Measurements from ENCODE around the gene USF3. TPM values are rescaled to one million over a fixed set of nuclear protein-coding genes. Genes with fewer than 3 reads are reported as not detected.

Gene USF3
- total and polyA plus RNA-seq, 2 of the 13 experiments (the other 11 are each of a cell fraction or from before 2014, with no cell fraction given), result 6.3 to 15.2 TPM

DNA sequence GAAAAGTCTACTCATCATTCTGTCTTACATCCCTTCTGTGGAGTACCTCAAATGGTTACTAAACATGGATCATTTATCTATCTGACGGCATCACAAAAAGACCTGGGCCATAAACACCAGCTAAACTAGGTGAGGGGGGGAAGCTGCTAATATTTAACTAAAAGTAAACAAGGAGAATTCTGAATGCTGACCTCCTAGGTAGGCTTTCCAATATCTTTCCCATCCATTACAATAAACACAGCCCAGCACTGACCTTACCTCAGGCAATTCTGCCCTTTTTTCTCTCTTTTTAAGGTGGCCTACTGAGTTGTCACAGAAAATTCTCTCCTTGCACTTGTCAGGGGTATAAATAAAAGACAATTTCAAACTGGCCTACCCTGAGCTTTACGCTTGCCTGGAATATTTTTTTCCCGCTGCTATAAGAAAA, 33.1 kb downstream of the USF3 start (continued):
- TF ChIP-seq, protein P1, sequence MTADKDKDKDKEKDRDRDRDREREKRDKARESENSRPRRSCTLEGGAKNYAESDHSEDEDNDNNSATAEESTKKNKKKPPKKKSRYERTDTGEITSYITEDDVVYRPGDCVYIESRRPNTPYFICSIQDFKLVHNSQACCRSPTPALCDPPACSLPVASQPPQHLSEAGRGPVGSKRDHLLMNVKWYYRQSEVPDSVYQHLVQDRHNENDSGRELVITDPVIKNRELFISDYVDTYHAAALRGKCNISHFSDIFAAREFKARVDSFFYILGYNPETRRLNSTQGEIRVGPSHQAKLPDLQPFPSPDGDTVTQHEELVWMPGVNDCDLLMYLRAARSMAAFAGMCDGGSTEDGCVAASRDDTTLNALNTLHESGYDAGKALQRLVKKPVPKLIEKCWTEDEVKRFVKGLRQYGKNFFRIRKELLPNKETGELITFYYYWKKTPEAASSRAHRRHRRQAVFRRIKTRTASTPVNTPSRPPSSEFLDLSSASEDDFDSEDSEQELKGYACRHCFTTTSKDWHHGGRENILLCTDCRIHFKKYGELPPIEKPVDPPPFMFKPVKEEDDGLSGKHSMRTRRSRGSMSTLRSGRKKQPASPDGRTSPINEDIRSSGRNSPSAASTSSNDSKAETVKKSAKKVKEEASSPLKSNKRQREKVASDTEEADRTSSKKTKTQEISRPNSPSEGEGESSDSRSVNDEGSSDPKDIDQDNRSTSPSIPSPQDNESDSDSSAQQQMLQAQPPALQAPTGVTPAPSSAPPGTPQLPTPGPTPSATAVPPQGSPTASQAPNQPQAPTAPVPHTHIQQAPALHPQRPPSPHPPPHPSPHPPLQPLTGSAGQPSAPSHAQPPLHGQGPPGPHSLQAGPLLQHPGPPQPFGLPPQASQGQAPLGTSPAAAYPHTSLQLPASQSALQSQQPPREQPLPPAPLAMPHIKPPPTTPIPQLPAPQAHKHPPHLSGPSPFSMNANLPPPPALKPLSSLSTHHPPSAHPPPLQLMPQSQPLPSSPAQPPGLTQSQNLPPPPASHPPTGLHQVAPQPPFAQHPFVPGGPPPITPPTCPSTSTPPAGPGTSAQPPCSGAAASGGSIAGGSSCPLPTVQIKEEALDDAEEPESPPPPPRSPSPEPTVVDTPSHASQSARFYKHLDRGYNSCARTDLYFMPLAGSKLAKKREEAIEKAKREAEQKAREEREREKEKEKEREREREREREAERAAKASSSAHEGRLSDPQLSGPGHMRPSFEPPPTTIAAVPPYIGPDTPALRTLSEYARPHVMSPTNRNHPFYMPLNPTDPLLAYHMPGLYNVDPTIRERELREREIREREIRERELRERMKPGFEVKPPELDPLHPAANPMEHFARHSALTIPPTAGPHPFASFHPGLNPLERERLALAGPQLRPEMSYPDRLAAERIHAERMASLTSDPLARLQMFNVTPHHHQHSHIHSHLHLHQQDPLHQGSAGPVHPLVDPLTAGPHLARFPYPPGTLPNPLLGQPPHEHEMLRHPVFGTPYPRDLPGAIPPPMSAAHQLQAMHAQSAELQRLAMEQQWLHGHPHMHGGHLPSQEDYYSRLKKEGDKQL (CRISPR knock-in tag; IDR thresholded peaks at IDR 0.05; ENCODE audit: low read depth), result 0 out of 2 replicates have a peak, but pooled peaks have one; percentile 31
- no peak for TF ChIP-seq NFRKB (IDR thresholded peaks at IDR 0.05)
- TF ChIP-seq, protein P2, sequence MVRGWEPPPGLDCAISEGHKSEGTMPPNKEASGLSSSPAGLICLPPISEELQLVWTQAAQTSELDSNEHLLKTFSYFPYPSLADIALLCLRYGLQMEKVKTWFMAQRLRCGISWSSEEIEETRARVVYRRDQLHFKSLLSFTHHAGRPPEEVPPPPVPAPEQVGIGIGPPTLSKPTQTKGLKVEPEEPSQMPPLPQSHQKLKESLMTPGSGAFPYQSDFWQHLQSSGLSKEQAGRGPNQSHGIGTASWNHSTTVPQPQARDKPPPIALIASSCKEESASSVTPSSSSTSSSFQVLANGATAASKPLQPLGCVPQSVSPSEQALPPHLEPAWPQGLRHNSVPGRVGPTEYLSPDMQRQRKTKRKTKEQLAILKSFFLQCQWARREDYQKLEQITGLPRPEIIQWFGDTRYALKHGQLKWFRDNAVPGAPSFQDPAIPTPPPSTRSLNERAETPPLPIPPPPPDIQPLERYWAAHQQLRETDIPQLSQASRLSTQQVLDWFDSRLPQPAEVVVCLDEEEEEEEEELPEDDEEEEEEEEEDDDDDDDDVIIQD (CRISPR knock-in tag; IDR thresholded peaks at IDR 0.05; ENCODE audit: low read depth), result peak; percentile 43; the same call in 1 of the 2 replicates
- no peak for TF ChIP-seq ZC3H13 (CRISPR knock-in tag; IDR thresholded peaks at IDR 0.05)
- TF ChIP-seq ZNF792 (CRISPR knock-in tag; IDR thresholded peaks at IDR 0.05), result no peak
- TF ChIP-seq, protein P3, sequence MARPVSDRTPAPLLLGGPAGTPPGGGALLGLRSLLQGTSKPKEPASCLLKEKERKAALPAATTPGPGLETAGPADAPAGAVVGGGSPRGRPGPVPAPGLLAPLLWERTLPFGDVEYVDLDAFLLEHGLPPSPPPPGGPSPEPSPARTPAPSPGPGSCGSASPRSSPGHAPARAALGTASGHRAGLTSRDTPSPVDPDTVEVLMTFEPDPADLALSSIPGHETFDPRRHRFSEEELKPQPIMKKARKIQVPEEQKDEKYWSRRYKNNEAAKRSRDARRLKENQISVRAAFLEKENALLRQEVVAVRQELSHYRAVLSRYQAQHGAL (CRISPR knock-in tag; IDR thresholded peaks at IDR 0.05; ENCODE audit: not compliant biosample characterization), result no peak
- no peak for TF ChIP-seq ZNF549 (CRISPR knock-in tag; IDR thresholded peaks at IDR 0.05)
- TF ChIP-seq PITX1 (CRISPR knock-in tag; IDR thresholded peaks at IDR 0.05), result 0 out of 2 replicates have a peak, but pooled peaks have one; percentile 58
- TF ChIP-seq ZNF34 (CRISPR knock-in tag; IDR thresholded peaks at IDR 0.05; ENCODE audit: borderline replicate concordance), result no peak
- TF ChIP-seq MXD4 (CRISPR knock-in tag; IDR thresholded peaks at IDR 0.05), result 0 out of 2 replicates have a peak, but pooled peaks have one; percentile 29
- 0 out of 2 replicates have a peak, but pooled peaks have one; percentile 20 for TF ChIP-seq MYPOP (CRISPR knock-in tag; IDR thresholded peaks at IDR 0.05)
- TF ChIP-seq ZNF619 (CRISPR knock-in tag; IDR thresholded peaks at IDR 0.05), result no peak
- 0 out of 2 replicates have a peak, but pooled peaks have one; percentile 69 for TF ChIP-seq ZNF33A (CRISPR knock-in tag; IDR thresholded peaks at IDR 0.05; ENCODE audit: borderline replicate concordance)
- TF ChIP-seq IKZF4 (CRISPR knock-in tag; IDR thresholded peaks at IDR 0.05; ENCODE audit: borderline replicate concordance, low read depth, not compliant biosample characterization), result no peak
- TF ChIP-seq DMAP1 (CRISPR knock-in tag; IDR thresholded peaks at IDR 0.05), result peak; percentile 14; the same call in 1 of the 2 replicates
- TF ChIP-seq HDAC1 (CRISPR knock-in tag; IDR thresholded peaks at IDR 0.05), result peak; percentile 58
- no peak for TF ChIP-seq AKAP8 (CRISPR knock-in tag; IDR thresholded peaks at IDR 0.05)
- no peak for TF ChIP-seq ZNF143 (CRISPR knock-in tag; IDR thresholded peaks at IDR 0.05)
- TF ChIP-seq, protein P4, sequence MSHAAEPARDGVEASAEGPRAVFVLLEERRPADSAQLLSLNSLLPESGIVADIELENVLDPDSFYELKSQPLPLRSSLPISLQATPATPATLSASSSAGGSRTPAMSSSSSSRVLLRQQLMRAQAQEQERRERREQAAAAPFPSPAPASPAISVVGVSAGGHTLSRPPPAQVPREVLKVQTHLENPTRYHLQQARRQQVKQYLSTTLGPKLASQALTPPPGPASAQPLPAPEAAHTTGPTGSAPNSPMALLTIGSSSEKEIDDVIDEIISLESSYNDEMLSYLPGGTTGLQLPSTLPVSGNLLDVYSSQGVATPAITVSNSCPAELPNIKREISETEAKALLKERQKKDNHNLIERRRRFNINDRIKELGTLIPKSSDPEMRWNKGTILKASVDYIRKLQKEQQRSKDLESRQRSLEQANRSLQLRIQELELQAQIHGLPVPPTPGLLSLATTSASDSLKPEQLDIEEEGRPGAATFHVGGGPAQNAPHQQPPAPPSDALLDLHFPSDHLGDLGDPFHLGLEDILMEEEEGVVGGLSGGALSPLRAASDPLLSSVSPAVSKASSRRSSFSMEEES (CRISPR knock-in tag; IDR thresholded peaks at IDR 0.05), result no peak
- TF ChIP-seq NCOR1 (IDR thresholded peaks at IDR 0.05; ENCODE audit: borderline replicate concordance, low read length), result peak; percentile 70; the same call in 1 of the 2 replicates
- no peak for TF ChIP-seq ZNF672 (CRISPR knock-in tag; IDR thresholded peaks at IDR 0.05)
